Kidney (tissue), 14 donors: ENCODE measurements around the gene COL4A2. TPM values are rescaled to one million over a fixed set of nuclear protein-coding genes. Genes with fewer than 3 reads are reported as not detected.

Experiments used
- DNase-seq, 5 donors: peaks; one replicate each; pipeline ENCODE4 v3.0.0-alpha.2; 2013 to 2020
- FAIRE-seq: peaks from 2 replicates; lab custom pipeline; 2012; peaks lifted over from hg19 to GRCh38; lab: Jason Lieb, UNC
- H3K27ac ChIP-seq, 2 donors: one replicate each; pipeline ENCODE4 v1.7.0; 2013; ENCODE audit warnings: low read depth in 2 of 2, low read length in 2 of 2, inconsistent platforms in 1 of 2
- H3K27me3 ChIP-seq: one replicate; pipeline ENCODE4 v1.7.1; 2013; ENCODE audit warnings: low read length, inconsistent platforms; ENCODE audit not compliant: control insufficient read depth, insufficient read depth
- H3K36me3 ChIP-seq, 3 donors: one replicate each; pipeline versions ENCODE4 v1.7.0 to v1.7.1; 2013; ENCODE audit warnings: low read length in 3 of 3, control low read depth in 1 of 3, inconsistent platforms in 1 of 3; ENCODE audit not compliant: insufficient read depth in 3 of 3, control insufficient read depth in 2 of 3
- H3K4me1 ChIP-seq, 3 donors: one replicate each; pipeline versions ENCODE4 v1.7.0 to v1.7.1; 2013; ENCODE audit warnings: low read length in 3 of 3, inconsistent platforms in 1 of 3, low read depth in 1 of 3; ENCODE audit not compliant: control insufficient read depth in 2 of 3, insufficient read depth in 2 of 3
- H3K4me3 ChIP-seq, 3 donors: one replicate each; pipeline versions ENCODE4 v1.7.0 to v1.8.1; 2013; ENCODE audit warnings: low read length in 3 of 3, control low read depth in 1 of 3, inconsistent platforms in 1 of 3
- H3K9ac ChIP-seq, 3 donors: one replicate each; pipeline versions ENCODE4 v1.7.0 to v1.7.1; 2013; ENCODE audit warnings: low read length in 3 of 3, control low read depth in 1 of 3, inconsistent platforms in 1 of 3
- H3K9me3 ChIP-seq, 3 donors: one replicate each; pipeline versions ENCODE4 v1.7.0 to v1.7.1; 2013; ENCODE audit warnings: low read length in 3 of 3, control low read depth in 1 of 3, inconsistent platforms in 1 of 3; ENCODE audit not compliant: control insufficient read depth in 2 of 3, insufficient read depth in 1 of 3
- CTCF ChIP-seq: IDR thresholded peaks from 3 replicates; pipeline ENCODE4 v1.5.1; 2012; ENCODE audit warnings: mild to moderate bottlenecking, moderate library complexity, borderline replicate concordance; ENCODE audit not compliant: insufficient read depth; ENCODE audit errors: extremely low read depth
- intact Hi-C: fragments of 100-400 bp; cut with DNase I; formaldehyde crosslinking; loops from one replicate; pipeline ENCODE4 v1.11.1; 2022
- polyA plus RNA-seq: library from polyadenylated mRNA; stranded (reverse); fragments of 350-450 nt; fragmentation: Illumina TruSeq; extraction: RNeasy Lipid Tissue Mini Kit (QIAGEN cat#74804); gene quantifications from one replicate; pipeline ENCODE4 v1.2.3, GENCODE V29; 2014; ENCODE audit warnings: low read depth, low replicate concordance; ENCODE audit not compliant: insufficient read depth
- total RNA-seq: library from RNA; stranded (reverse); fragmentation: NEBNext Ultra II Directional; extraction: Animal tissue kit (Norgen Biotek cat#: 25700); gene quantifications from one replicate; pipeline ENCODE4 v1.2.1, GENCODE V29; 2021
- donor health status: control.
- donor health status: control.
- donor health status: control.
- donor health status: control.
- donor health status: control.
- donor health status: DM: yes; HTN: yes; CAD: no.
- donor health status: Normal renal cell carcinoma (clear cell type).

Gene COL4A2
- total and polyA plus RNA-seq, 2 donors from 2014 or later: 126 to 265 TPM

- DNase-seq (peak in 1 of 5 donors; percentile 39), FAIRE-seq (no peak)
- intact Hi-C loops: no loop called here
- no peak for TF ChIP-seq CTCF
- no peak overlapping the region for H3K27ac ChIP-seq
- peaks cover 0 to 4% (median 4%) of the 10 kb centered on the region in 3 donors for H3K4me1 ChIP-seq
- H3K4me3 ChIP-seq: no peak overlapping the region
- H3K9ac ChIP-seq: no peak overlapping the region
- peaks cover 12 to 42% (median 27%) of the 10 kb centered on the region in 3 donors for H3K36me3 ChIP-seq
- H3K9me3 ChIP-seq: no peaks in the 10 kb centered on the region
- no peaks in the 10 kb centered on the region for H3K27me3 ChIP-seq
These were observed 169.1 kb downstream of the COL4A2 start for GRCh38 chr13:110476220-110476617.

- H3K27ac ChIP-seq: no peak overlapping the region
- peaks cover 14 to 58% (median 27%) of the 10 kb centered on the region in 3 donors for H3K36me3 ChIP-seq
- TF ChIP-seq CTCF: no peak
- H3K27me3 ChIP-seq: no peaks in the 10 kb centered on the region
- intact Hi-C loops: no loop called here
- no peak for FAIRE-seq
- H3K9ac ChIP-seq: no peak overlapping the region
- peak in 1 of 5 donors; percentile 39 for DNase-seq
- H3K9me3 ChIP-seq: no peaks in the 10 kb centered on the region
- H3K4me3 ChIP-seq: no peak overlapping the region
- no peaks in the 10 kb centered on the region for H3K4me1 ChIP-seq
These were observed 170.7 kb downstream of the COL4A2 start for GRCh38 chr13:110477706-110478245.

GRCh38 chr13:110478405-110479214 is 171.5 kb downstream of the COL4A2 start:
- Histone ChIP-seq H3K9ac (no peak overlapping the region), H3K9me3 (no peaks in the 10 kb centered on the region), H3K4me3 (no peak overlapping the region), H3K4me1 (no peaks in the 10 kb centered on the region), H3K27me3 (no peaks in the 10 kb centered on the region), H3K36me3 (peaks cover 14 to 66% (median 28%) of the 10 kb centered on the region in 3 donors), H3K27ac (no peak overlapping the region)
- no peak for FAIRE-seq
- TF ChIP-seq CTCF: no peak
- peak in 1 of 5 donors; percentile 55 for DNase-seq
- intact Hi-C loops: no loop called here
